Body of pancreas (tissue), 4 donors: ENCODE data around the gene ANKRD44. TPM values are rescaled to one million over a fixed set of nuclear protein-coding genes. Genes with fewer than 3 reads are reported as not detected.

Source experiments
- ATAC-seq: fragments of 150-250 bp; one replicate; pipeline ENCODE4 v1.9.1; 2016
- DNase-seq, 4 donors: peaks; one replicate each; pipeline ENCODE4 v3.0.0-alpha.2; 2019
- H3K27ac ChIP-seq, 4 donors: fragments of 200-600 bp; sonication (generic); 1 replicate in 3 of 4; 2 replicates in 1 of 4; pipeline versions ENCODE4 v1.5.1 to v1.6.1; 2016 to 2019; ENCODE audit warnings: mild to moderate bottlenecking in 1 of 4, mixed read lengths in 1 of 4, moderate library complexity in 1 of 4
- H3K27me3 ChIP-seq, 2 donors: fragments of 200-600 bp; sonication (generic); one replicate each; pipeline ENCODE4 v1.6.0; 2016; ENCODE audit warnings: mild to moderate bottlenecking in 1 of 2
- H3K36me3 ChIP-seq, 2 donors: fragments of 200-600 bp; sonication (generic); replicated peaks in 1 of 2; 2 replicates each; pipeline ENCODE4 v1.5.1; 2016; ENCODE audit warnings: low read depth in 2 of 2; ENCODE audit not compliant: insufficient read depth in 1 of 2
- H3K4me1 ChIP-seq: fragments of 200-600 bp; sonication (generic); one replicate; pipeline ENCODE4 v1.6.0; 2016
- H3K4me3 ChIP-seq, 2 donors: fragments of 200-600 bp; sonication (generic); 1 replicate in 1 of 2; 2 replicates in 1 of 2; pipeline ENCODE4 v1.5.1; 2016 to 2019
- H3K9me3 ChIP-seq, 3 donors: fragments of 200-600 bp; sonication (generic); 1 replicate in 2 of 3; 2 replicates in 1 of 3; pipeline ENCODE4 v1.5.1; 2016
- CTCF ChIP-seq, 7 experiments: fragments of 450-650 bp in 4 of 7; fragments of 200-600 bp in 3 of 7; sonication (generic) in 3 of 7; IDR thresholded peaks; one replicate each; pipeline ENCODE4 v1.5.1; 2016 to 2019; ENCODE audit warnings: antibody characterized with exemption in 7 of 7
- POLR2A ChIP-seq, 3 donors: fragments of 450-650 bp; IDR thresholded peaks; one replicate each; pipeline ENCODE4 v1.6.1; 2016; ENCODE audit warnings: antibody characterized with exemption in 3 of 3, mild to moderate bottlenecking in 2 of 3
- WGBS, 2 donors: methylation state at CpG; one replicate each; pipeline ENCODE4 v1.1.5; 2017; 5-methylcytosine and 5-hydroxymethylcytosine counted together
- intact Hi-C: fragments of 100-400 bp; cut with DNase I; formaldehyde crosslinking; loops from one replicate; pipeline ENCODE4 v1.15.1; 2023
- total RNA-seq, 2 donors: library from RNA; depleted of rRNA; stranded (reverse); fragments of >200 nt; gene quantifications; one replicate each; pipeline ENCODE4 v1.1.0, GENCODE V29; 2016

ANKRD44 gene
- total RNA-seq, 2 donors from 2014 or later, result 12.2 TPM

GRCh38 chr2:196990092-196990491, 320.5 kb downstream of the ANKRD44 start:
- 88% methylated on average over 1 of the region's 1 CpG for WGBS, 2 donors
- H3K36me3 ChIP-seq, result no peaks in the 10 kb centered on the region
- no peak overlapping the region for H3K27ac ChIP-seq
- H3K4me3 ChIP-seq, result no peak overlapping the region
- DNase-seq, result no peak
- H3K27me3 ChIP-seq, result no peaks in the 10 kb centered on the region
- peaks cover 8% of the 10 kb centered on the region for H3K4me1 ChIP-seq
- no peak for TF ChIP-seq CTCF (IDR thresholded peaks at IDR 0.05)
- TF ChIP-seq POLR2A (IDR thresholded peaks at IDR 0.05), result no peak
- no peak for ATAC-seq
- intact Hi-C loops, result no loop called here
- no peaks in the 10 kb centered on the region for H3K9me3 ChIP-seq

GRCh38 chr2:196989496-196989895, 321.1 kb downstream of the ANKRD44 start:
- peaks cover 8% of the 10 kb centered on the region for H3K4me1 ChIP-seq
- H3K27ac ChIP-seq, result no peak overlapping the region
- no peaks in the 10 kb centered on the region for H3K36me3 ChIP-seq
- intact Hi-C loops, result no loop called here
- no peaks in the 10 kb centered on the region for H3K27me3 ChIP-seq
- TF ChIP-seq POLR2A (IDR thresholded peaks at IDR 0.05) (no peak), CTCF (IDR thresholded peaks at IDR 0.05) (no peak)
- ATAC-seq (no peak), DNase-seq (no peak)
- H3K4me3 ChIP-seq, result no peak overlapping the region
- 76 to 79% methylated on average over 4 of the region's 4 CpGs for WGBS, 2 donors
- H3K9me3 ChIP-seq, result no peaks in the 10 kb centered on the region

- intact Hi-C loops, result no loop called here
- no peak overlapping the region for H3K4me3 ChIP-seq
- H3K9me3 ChIP-seq, result no peaks in the 10 kb centered on the region
- DNase-seq (no peak), ATAC-seq (no peak)
- 83 to 85% methylated on average over 5 of the region's 5 CpGs for WGBS, 2 donors
- TF ChIP-seq POLR2A (IDR thresholded peaks at IDR 0.05) (no peak), CTCF (IDR thresholded peaks at IDR 0.05) (no peak)
- H3K36me3 ChIP-seq, result no peaks in the 10 kb centered on the region
- no peaks in the 10 kb centered on the region for H3K27me3 ChIP-seq
- peak overlapping the region in 1 of 4 donors; percentile 75 for H3K27ac ChIP-seq
- H3K4me1 ChIP-seq, result peaks cover 8% of the 10 kb centered on the region
Observed at GRCh38 chr2:196988639-196989038, 321.9 kb downstream of the ANKRD44 start.

- Histone ChIP-seq H3K9me3 (no peaks in the 10 kb centered on the region), H3K27me3 (no peaks in the 10 kb centered on the region), H3K36me3 (no peaks in the 10 kb centered on the region), H3K4me3 (no peak overlapping the region), H3K4me1 (peaks cover 8% of the 10 kb centered on the region), H3K27ac (peak overlapping the region in 3 of 4 donors; percentile 37 to 75 (median 46))
- TF ChIP-seq CTCF (IDR thresholded peaks at IDR 0.05), result no peak
- TF ChIP-seq POLR2A (IDR thresholded peaks at IDR 0.05), result no peak
- peak; percentile 96 for ATAC-seq
- 16 to 19% methylated on average over 6 of the region's 6 CpGs for WGBS, 2 donors
- intact Hi-C loops, result no loop called here
- peak in 3 of 4 donors; percentile 21 to 68 (median 44) for DNase-seq
Observed at GRCh38 chr2:196987649-196988364, 322.8 kb downstream of the ANKRD44 start.

- ATAC-seq (no peak), DNase-seq (no peak)
- Histone ChIP-seq H3K36me3 (no peaks in the 10 kb centered on the region), H3K4me3 (no peak overlapping the region), H3K4me1 (peaks cover 8% of the 10 kb centered on the region), H3K27me3 (no peaks in the 10 kb centered on the region), H3K27ac (peak overlapping the region in 1 of 4 donors; percentile 75), H3K9me3 (no peaks in the 10 kb centered on the region)
- intact Hi-C loops, result no loop called here
- WGBS, 2 donors, result 74 to 75% methylated on average over 1 of the region's 1 CpG
- TF ChIP-seq CTCF (IDR thresholded peaks at IDR 0.05) (no peak), POLR2A (IDR thresholded peaks at IDR 0.05) (no peak)
Observed at GRCh38 chr2:196987298-196987648, 323.3 kb downstream of the ANKRD44 start.
